GM19463 (cell line): Measurements from ENCODE around the gene SPTBN4.

Source experiments
- ATAC-seq: cut with Tn5 transposase; IDR thresholded peaks from one replicate; pipeline ENCODE4 v1.9.1; 2021; ENCODE audit warnings: mild to moderate bottlenecking, moderate library complexity; ENCODE audit not compliant: unreplicated experiment

Gene SPTBN4

DNA sequence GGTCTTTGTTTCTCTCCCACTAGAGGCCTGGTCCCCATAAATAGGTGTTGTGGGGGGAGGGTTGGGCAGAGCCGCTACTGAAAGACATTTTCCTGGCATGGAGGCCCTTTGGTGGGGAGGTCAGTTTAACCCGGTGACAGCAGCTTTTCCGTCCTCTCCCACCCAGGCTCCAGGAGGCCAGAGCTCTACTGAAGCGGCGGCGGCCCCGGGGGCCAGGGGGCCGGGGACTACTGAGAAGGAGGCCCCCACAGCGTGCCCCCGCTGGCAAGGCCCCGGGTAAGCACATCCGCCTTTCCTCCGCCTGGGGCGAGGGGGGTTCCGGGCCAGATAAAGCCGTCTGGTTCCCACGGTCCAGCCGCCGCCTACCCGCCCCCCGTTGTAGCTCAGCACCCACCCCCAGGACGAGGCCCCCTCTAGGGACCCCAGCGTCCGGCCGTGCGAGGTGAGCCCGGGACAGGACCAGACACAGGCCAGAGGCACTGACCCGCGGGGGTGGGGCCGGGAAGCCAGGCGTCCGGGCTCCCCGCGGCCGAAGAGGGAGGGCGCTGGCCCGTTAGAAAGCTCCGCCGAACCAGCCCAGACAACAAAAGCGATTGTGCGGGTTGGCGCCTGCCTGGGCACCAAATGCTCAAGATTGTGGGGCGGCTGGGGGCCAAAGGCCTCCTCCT, 133.2 kb downstream of the SPTBN4 start:
- no peak for ATAC-seq

DNA sequence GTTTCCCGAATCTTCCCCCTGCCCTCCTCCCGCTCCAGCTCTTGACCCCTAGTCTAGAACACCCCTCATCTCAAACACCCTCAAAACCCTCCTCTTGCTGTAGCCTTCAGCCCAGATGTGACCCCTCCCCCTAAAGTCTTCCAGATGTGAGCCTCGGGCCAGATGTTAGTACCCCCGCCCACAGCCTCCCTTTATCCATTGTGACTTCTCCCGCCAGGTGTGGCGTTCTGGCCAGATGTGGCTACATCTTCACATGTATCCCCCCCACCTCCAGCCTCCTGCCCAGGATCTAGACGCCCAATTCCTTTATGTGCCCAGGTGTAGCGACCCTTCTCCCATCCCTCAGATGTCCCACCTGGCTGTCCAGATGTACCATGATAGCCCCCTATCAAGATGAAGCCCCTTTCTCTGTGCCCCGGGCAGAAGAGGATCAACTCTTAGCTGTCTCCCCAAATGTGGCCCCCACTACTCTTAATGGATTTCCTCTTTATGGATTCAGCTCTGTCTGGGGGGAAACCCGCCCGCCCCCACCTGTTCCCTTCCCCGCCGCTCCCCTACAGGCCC, 133.9 kb downstream of the SPTBN4 start:
- no peak for ATAC-seq

DNA sequence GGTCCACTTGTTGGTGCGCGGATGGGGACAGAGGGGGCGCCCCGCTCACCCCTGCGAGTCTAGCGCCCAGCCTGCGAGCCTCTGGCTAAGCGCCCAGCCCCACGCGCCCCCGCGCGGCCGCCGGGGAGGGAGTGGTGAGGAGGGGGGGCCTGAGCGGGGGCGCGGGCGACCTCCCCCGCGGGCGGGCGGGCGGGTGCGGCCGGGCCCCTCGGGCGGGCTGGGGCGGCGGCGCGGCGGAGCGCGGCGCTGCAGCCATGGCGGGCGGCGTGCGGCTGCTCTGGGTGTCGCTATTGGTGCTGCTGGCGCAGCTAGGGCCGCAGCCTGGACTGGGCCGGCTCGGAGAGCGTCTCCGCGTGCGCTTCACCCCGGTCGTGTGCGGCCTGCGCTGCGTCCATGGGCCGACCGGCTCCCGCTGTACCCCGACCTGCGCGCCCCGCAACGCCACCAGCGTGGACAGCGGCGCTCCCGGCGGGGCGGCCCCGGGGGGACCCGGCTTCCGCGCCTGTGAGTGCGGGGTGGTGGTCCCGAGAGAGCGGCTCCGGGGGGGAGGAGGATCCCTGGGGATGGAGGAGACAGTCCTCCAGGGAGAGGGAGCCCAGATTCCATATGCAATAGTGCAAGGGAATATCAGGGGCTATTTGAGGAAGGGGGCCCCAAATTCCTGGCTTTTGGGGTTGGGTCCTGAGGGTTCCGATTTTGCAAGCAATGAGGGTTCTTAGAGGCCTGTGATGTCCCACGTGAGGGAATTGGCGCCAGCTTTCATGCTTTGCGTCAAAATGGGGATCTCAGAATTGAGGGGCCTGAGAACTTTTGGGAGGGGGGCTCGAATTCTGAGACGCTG, 134.6 kb downstream of the SPTBN4 start, which contains the start of gene LTBP4:
TSS of gene LTBP4 (plus strand) at position 236 of the 841 bp plus-strand sequence. CDS start at position 255, 19 bp downstream.
- no peak for ATAC-seq

DNA sequence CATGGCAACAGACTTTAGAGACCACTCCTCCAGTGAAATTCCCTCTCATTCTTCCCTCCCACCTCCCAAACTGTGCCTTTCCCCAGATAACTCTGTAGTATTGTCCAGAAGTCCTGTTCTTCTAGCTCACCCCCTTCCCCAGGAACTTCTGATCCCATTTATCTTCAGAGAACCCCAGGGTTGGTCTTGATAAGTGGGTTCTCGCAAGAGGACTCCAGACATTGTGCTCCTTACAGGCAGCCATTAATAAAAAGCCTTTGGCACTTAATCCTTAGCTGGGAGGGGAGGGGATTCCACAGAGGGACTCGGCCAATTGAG, 136.2 kb downstream of the SPTBN4 start:
- no peak for ATAC-seq

DNA sequence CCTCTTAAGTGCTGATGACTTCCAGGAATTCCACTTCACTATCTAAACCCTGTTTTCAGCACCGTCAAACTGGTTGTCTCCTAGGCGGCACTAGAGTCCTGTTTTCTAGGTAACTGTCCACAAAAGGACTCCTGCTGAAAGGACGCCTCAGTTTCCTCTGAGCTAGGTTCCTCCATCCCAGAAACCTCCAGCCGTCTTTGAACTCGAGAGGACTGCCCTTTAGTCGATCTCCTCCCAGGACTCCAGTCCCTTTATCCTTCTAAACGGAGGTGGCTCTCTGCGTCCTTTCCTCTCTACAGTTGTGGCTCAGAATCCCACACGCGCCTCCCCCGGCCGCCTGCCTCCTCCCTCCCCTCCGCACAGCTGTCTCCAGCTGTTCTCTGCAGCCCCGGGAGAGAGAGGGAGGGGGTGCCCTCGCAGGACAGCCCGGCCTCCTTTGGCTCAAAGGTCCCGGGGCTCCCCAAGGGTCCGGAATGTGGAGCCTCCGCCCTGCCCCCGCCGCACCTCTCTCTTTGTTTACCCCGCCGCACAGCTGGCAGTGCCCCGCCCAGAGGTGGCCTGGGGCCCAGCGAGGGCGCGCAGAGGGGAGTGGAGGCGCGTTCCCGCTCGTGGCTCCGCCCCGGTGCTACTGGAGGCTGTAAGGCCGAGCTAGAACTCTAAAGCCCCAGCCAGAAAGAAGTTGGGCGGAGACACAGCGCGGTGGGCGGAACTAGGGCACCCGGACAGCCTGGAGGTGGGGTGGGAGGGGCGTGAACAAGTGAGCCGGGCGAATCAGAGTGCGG, 136.8 kb downstream of the SPTBN4 start:
- ATAC-seq = peak; percentile 65

DNA sequence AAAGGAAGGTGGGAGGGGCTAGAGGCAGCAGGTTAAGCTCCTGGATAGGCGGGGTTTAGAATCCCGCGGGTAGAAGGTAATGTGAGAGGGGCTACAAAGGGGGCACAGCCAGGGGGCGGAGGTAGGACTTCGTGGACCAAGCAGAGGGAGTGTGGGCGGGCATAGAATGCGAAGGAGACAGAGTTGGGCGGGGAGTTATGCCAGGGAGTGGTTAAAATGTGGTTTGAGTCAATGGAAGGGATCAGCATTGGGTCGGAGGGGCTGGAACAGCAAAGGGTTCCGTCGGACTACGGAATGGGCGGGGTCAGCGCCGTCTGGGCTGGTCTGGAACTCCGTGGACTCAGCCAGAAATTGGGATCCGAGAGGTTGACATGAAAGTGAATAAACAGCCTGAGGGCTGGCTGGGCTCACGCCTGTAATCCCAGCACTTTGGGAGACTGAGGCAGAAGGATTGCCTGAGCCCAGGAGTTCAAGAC, 137.4 kb downstream of the SPTBN4 start:
- ATAC-seq = no peak

DNA sequence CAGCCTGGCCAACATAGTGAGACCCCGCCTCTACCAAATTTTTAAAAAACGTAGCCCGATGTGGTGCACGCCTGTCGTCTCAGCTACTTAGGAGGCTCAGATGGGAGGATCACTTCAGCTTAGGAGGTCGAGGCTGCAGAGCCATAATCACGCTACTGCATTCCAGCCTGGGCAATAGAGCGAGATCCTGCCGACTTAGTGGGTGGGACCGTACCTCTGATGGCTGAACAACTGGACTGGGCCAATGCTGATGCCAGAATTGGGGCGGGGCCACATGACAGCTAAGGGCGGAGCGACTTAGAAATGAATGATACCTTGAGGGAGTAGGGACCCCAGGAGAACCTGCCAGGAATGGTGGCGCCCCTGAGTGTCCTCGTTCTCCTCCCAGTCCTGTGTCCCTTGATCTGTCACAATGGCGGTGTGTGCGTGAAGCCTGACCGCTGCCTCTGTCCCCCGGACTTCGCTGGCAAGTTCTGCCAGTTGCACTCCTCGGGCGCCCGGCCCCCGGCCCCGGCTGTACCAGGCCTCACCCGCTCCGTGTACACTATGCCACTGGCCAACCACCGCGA, 137.9 kb downstream of the SPTBN4 start:
- ATAC-seq = no peak

DNA sequence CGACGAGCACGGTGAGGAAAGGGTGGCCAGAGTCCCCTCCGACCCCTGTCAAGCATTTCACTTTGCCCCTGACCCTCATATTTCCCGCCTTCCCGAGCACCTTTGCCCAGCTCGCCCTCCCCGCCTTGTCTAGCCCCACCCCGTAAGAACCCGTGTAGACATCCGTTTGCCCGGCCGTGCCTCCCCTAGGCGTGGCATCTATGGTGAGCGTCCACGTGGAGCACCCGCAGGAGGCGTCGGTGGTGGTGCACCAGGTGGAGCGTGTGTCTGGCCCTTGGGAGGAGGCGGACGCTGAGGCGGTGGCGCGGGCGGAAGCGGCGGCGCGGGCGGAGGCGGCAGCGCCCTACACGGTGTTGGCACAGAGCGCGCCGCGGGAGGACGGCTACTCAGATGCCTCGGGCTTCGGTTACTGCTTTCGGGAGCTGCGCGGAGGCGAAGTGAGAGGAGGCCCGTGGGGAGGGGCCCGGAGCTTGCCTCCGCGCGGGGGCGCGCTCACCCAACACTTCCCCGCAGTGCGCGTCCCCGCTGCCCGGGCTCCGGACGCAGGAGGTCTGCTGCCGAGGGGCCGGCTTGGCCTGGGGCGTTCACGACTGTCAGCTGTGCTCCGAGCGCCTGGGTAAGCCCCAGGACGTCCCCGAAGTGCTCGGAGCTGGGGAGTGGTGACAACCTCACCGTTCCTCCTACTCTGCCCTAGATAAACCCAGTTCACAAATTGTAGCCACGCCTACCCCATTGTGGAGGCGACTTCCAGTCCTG, 138.6 kb downstream of the SPTBN4 start:
- peak; percentile 30 for ATAC-seq

DNA sequence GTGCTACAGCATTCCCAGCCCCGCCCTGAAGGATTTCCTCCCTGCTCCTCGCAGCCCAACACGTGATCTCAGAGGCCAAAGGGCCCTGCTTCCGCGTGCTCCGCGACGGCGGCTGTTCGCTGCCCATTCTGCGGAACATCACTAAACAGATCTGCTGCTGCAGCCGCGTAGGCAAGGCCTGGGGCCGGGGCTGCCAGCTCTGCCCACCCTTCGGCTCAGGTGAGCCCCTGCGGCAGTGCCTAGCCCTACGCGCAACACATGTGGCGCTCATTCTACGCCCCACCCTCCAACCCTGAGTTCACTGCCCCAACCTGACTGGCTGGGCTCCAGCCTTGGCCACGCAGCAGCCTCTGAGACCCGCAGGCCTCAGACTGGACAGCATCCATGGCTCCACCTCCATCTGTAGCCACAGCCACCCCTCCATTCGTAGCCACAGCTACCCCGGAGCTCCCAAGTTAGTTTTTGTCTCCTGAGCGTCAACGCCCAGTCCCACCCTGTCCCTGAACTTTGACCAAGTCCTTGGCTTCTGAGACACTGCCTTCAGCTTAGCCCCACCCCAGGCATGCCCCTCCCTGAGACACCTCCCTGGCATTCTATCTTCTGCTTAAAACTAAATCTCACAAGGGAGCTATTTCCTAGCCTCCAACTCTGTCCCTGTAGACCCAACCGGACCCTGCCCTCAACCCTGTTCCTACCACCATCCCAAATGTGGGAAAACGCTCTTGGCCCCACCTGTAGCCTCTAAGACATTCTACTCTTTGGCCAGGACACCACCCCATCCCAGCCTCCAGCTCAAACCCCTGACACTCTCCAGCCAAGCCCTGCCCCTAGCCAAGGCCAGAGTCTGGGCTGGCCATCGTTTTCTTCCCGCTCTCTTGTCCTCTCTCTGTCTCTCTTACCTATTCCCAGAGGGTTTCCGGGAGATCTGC, 140.8 kb downstream of the SPTBN4 start:
- no peak for ATAC-seq

DNA sequence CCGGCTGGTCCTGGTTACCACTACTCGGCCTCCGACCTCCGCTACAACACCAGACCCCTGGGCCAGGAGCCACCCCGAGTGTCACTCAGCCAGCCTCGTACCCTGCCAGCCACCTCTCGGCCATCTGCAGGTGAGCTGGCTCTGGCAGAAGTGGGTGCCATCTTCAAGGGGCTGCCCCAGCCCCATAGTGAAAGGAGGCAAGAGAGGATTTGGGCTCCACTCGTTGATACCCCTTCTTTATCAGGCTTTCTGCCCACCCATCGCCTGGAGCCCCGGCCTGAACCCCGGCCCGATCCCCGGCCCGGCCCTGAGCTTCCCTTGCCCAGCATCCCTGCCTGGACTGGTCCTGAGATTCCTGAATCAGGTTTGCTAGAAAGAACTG, 141.4 kb downstream of the SPTBN4 start:
- no peak for ATAC-seq

DNA sequence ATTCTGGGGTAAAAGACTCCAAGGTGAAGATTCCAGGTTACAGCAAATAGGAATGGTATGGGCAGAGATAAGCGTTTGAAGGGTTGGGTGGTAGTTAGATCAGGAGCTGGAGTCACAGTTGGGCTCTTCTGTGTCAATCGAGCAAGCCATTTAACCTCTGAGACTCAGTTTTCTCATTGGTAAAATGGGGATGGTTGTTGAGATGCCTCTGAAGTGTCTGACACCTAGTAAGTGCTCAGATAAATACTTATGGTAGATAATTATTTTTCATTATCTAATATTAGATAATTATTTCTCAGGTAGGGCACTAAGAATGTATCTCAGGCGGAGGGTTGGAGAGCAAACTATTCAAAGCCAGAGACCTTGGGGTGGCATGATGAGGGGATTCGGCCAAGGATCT, 142.2 kb downstream of the SPTBN4 start:
- ATAC-seq = no peak

DNA sequence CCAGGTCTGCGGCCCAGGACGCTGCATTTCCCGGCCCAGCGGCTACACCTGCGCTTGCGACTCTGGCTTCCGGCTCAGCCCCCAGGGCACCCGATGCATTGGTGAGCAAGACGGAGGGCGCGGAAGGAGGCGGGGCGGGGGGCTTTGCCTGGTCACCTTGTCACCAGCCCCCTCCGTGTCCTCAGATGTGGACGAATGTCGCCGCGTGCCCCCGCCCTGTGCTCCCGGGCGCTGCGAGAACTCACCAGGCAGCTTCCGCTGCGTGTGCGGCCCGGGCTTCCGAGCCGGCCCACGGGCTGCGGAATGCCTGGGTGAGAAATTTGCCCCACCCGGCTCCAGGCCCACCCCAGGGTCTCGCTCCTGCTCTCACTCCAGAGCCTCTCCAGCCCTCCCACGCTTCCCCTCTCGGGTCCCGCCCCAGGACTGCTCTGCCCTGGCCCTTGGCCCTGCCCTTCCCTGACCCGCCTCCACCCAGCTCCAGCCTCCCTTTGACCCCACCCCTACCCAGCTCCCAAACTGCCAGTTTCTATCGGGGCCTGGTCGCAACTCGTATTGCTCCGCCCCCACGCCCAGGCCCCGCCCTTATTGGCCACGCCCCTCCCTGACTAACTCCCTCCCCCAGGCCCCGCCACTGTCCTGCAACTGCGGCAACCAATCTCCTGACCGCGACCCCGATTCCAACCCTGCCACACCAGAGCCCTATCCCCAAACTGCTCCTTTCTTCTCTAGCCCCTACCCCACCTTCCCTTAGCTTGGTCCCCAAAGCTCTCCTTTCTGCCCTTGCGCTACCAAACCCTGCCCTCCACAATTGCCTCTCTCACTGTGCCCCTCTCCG, 143.0 kb downstream of the SPTBN4 start:
- ATAC-seq = peak; percentile 49

DNA sequence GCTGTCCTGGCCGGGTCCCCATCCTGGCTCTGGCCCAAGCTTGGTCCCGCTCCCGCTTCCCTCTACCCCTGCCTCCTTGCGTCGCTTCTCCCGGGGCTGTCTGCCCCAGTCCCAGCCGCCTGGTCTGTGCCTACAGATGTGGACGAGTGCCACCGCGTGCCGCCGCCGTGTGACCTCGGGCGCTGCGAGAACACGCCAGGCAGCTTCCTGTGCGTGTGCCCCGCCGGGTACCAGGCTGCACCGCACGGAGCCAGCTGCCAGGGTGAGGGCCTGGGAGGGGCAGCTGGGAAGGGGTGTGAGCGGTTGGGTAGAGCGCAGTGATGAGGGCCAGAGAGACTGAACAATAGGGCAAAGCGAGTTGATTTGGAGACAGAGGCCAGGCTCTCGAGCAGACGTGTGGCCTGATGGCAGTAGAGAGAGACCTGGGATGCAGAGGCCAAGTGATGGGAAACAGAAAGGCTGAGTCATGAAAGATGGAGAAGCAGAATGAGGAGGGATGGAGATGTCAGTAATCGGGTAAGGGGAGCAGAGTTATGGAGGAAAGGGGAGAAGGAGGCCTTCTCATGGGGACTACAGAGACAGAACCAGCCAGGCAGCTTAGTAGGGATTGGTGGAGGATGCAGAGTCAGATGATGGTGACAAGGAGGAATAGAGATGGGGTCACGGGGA, 143.7 kb downstream of the SPTBN4 start:
- ATAC-seq = no peak

DNA sequence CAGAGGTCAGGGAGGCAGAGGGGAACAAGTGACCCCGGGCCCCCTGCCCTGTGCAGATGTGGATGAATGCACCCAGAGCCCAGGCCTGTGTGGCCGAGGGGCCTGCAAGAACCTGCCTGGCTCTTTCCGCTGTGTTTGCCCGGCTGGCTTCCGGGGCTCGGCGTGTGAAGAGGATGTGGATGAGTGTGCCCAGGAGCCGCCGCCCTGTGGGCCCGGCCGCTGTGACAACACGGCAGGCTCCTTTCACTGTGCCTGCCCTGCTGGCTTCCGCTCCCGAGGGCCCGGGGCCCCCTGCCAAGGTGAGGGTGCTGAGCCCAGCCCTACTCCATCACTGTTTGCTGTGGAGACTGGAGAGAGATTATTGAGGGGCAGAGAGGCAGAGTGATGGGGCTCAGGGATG, 144.3 kb downstream of the SPTBN4 start:
- ATAC-seq = no peak

DNA sequence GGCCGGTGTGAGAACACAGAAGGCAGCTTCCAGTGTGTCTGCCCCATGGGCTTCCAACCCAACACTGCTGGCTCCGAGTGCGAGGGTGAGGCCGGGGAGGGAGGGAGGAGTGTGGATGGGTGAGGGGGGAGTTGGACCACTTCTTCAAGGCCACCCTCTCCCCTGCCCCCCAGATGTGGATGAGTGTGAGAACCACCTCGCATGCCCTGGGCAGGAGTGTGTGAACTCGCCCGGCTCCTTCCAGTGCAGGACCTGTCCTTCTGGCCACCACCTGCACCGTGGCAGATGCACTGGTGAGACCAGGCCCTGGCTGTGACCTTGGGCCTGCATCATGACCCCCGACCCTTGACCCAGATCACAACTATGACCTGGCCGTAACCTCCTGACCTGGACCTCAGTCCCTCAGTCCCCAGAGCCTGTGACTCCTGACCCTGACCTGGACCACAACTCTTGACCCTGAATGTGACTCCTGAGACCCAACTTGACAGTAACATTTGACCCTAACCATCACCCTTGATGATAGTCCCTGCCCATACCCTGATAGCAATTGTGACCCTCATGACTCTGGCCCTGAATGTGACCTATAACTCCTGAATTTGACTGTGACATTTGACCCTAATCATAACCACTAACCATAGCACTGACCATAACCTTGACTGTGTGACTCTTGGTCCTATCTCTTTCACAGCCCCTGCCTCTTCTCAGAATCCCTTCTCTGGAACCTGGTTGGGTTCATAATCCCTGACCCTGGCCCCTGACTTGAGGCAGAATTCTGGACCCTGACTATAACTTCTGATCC, 145.3 kb downstream of the SPTBN4 start:
- ATAC-seq = no peak

DNA sequence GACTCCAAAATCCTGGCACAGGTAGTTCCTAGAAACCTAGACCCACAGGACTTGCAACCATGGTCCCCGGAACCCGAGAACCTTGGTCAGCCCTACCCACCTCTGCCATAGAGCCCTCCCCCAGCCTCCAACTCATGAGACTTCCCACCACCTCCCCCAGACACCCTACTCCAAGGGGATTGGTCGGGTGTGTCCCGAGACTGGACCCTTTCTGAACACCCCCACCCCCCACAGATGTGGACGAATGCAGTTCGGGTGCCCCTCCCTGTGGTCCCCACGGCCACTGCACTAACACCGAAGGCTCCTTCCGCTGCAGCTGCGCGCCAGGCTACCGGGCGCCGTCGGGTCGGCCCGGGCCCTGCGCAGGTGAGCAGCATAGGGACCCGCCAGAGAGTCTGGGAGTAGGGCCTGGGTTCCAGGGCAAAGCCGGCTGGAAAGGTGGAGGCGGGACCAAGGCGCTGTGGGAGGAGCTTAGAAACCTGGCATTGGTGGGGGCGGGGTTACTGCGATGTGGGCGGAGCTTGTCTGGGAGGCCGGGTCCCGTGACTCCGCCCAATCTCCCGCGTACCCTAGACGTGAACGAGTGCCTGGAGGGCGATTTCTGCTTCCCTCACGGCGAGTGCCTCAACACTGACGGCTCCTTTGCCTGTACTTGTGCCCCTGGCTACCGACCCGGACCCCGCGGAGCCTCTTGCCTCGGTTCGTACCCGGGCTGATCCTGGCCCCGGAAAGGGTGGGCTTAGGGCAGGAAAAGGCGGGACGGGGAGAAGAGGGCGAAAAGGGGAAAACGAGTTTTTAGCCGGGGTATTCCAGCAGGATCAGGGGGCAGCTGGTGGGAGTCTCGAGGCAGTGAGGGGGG, 146.3 kb downstream of the SPTBN4 start:
- no peak for ATAC-seq
